ENCODE results near the gene ZFYVE19.

- no peak for TF ChIP-seq EZH2phosphoT487 (IDR thresholded peaks at IDR 0.05; ENCODE audit: unreplicated experiment)
- no peak for TF ChIP-seq CTCF (conservative IDR thresholded peaks at IDR 0.05; ENCODE audit: low read depth in 2 of 2)
These were observed 3.8 kb upstream of the ZFYVE19 start for GRCh38 chr15:40803076-40803475.
